HG03378 (cell line): ENCODE data around the gene BMP2.

Experiments
- ATAC-seq: cut with Tn5 transposase; IDR thresholded peaks from one replicate; pipeline ENCODE4 v1.9.1; 2021; ENCODE audit warnings: mild to moderate bottlenecking, moderate library complexity; ENCODE audit not compliant: unreplicated experiment

The BMP2 gene

GRCh38 chr20:6767536-6768227, at the start of gene BMP2:
Gene BMP2 (plus strand): TSS chr20:6767686. CDS start chr20:6770127, 2,441 bp downstream.
- peak; percentile 47 for ATAC-seq

DNA sequence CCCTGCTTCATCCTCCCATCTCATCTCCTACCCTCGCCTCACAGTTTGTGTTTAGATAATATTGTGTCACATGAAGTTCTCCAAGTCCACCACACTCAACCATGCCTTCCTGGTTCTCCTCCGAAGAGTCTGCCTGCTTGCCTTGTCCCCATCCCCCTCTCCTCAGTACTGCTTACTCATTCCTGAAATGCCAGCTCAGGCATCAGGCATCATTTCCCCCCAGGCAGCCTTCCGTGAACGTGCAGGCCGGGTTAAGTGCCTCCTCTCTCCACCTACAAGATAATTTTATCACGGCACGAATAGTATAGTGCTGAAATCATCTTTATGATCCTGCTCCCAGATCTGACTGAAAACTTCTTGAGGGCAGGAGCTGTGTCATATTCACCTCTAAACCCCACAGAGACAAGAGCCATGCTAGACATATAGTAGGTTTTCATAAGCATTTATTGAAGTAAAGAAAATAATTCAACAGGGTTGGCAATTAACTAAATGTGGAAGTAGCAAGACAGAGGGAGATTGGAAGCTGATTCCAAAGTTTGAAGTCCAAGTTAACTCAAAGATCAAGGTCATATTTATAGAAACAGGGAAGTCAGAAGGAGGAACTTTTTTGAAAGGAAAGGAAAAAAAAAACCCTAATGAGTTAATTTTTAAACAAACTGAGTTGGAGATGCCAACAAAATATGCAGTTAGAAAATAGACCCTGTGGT, 48.7 kb upstream of the BMP2 start:
- no peak for ATAC-seq

DNA sequence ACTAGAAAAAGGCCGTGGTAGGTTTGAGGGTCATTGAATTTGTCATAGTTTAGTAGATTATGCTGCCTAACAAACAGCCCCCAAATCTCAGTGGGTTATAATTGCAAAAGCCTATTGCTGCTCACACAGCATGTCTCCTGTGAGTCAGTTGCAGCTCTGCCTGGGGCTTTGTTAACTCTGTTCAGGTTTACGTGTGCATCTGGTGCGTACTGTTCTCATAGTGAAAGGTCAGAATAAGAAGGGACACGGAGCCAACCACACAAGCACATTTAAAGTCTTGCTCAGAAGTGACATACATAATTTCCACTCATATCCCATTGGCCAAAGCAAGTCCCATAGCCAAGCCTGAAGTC, 48.1 kb upstream of the BMP2 start:
- no peak for ATAC-seq

- ATAC-seq: no peak
Measured at GRCh38 chr20:6726761-6727160, 40.7 kb upstream of the BMP2 start.

GRCh38 chr20:6730672-6731328, 36.7 kb upstream of the BMP2 start:
- ATAC-seq: no peak

DNA sequence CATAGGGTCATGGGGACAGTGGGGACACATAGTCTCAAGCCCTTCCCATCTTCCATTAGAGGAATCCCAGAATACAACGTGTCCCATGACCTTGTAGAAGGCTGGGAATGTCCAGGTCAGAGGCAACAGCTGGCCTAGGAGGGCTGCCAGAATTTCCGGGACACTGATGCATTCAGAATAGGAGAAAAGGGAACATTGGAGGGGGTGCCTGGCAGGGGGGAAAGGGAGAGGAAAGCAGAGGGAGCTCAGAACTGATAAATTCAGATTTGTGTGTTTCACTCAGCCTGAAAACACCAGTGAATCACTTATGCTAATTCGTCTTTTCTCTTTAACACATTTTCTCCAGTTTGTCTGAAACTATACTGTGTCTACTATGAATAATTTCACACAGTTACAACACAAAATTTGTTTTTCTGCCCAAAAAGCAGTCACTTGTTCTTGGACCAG, 35.5 kb upstream of the BMP2 start:
- ATAC-seq: no peak

DNA sequence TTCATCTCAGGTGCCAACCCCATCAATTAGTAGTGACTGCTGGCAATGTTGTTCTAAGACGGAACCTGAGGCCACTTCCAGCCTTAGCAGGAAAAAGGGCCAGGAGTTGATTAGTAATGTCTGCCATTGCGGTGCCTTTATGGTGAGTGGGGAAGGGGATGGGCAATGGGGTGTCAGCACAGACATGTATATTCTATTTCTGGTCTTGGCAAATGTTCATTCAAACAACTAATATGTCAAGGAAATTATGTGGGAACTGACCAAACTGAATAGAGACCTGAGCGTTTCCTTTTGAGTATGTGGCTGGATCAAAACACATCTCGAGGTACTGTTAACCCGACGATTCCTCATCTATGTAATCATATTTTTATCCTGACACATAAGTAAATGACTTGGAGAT, 34.6 kb upstream of the BMP2 start:
- no peak for ATAC-seq

DNA sequence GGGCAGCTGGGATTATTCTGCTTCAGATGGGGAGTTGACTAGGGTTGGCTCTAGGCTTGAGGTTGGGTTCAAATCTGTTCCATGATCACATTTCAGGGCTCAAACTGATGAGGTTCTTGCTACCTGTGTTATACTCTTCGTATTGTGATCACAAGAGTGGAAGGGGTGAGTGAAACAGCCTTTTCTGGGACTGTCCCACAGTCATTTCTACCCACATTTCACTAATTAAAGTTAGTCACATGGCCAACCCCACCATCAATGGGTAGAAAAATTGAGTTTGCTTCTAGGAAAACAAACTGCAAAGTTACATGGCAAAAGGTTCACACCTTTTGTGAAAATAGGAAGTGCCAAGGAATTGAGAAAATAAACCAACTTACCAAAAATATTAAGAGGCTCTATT, 33.5 kb upstream of the BMP2 start:
- ATAC-seq: no peak

GRCh38 chr20:6735942-6736845, 31.3 kb upstream of the BMP2 start:
- ATAC-seq: no peak

DNA sequence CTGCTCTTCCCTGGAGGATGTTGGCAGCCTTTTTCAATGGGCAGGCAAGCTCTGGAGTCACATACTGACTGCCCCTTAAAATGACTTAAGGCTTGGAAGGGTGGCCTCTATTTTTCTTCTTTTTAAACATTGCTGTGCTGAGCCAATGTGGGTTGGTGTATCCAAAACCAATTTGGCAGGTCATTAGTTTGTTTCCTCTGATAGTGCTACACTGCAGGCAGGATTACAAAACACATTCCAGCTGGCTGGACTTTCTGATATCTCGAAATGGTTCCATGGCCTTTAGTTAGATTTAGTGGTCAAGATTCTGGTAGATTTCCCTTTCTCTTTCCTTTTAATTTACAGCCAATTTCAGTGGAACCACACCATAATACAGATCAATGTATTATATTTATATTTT, 28.1 kb upstream of the BMP2 start:
- no peak for ATAC-seq

GRCh38 chr20:6740096-6740495, 27.4 kb upstream of the BMP2 start:
- no peak for ATAC-seq

GRCh38 chr20:6744180-6744579, 23.3 kb upstream of the BMP2 start:
- ATAC-seq: no peak

DNA sequence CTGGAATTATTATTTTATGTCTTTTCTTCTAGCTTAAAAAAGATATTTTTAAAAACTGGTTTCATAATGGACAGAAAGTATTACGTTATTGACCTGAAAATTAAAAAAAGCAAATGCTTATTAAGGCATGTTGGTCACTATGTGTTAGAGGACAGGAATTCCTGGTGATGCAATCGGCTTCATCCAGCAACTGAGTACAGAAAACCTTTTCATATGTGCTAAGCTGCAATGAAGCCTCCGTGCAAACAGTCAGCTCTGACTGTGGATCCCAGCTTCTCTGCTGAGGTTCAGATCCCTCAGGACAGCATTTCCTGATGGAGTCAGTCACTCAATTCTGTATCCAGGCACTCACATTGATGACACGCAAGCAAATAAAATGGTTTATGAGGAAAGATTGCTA, 22.7 kb upstream of the BMP2 start:
- no peak for ATAC-seq

DNA sequence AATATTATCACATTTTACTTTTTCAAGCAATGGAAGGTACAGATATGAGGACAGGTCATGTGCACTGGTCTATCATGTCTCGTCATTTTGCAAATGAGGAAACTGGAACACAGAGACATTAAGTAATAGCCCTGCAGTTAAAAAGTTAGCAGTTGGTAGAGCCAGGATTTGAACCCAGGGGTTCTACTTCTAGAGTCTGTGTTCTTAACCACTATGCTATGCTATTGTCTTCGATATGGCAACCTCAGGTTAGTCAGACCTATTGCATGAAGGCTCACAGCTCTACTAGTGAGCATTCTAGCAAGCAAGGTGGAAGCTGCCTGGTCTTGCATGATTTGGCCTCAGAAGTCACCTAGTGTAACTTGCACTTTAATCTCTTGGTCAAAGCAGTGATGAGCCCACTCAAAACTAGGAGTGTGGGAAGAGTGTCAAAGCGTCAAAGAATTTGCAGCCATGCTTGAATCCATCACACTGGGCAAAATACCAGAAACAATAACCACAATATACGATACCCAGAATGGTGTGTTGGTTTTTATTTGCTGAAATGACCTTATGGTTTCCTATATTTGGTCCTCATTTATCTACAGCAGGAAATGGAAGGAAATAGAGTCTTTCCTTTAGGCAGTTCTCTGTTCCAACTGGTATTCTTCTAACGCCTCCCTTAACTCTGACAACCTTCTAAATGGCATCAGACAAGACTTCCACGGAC, 20.4 kb upstream of the BMP2 start:
- no peak for ATAC-seq

DNA sequence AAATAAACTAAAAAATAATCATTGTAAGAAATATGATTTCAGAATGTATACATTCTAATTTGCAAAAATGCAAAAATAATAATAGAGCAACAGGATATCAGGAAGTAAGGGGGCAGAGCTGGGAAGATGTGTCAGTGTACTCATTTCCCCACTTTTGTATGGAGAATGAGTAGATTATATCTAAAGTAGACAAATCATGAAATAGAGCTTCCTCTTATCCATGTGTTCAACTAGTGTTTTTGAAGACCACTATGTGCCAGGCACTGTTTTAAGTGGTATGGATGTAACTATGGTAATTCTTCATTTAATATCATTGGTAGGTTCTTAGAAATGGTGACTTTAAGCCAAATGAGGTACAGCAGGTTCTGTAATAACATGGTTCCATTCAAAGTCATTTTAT, 17.0 kb upstream of the BMP2 start:
- ATAC-seq: no peak

DNA sequence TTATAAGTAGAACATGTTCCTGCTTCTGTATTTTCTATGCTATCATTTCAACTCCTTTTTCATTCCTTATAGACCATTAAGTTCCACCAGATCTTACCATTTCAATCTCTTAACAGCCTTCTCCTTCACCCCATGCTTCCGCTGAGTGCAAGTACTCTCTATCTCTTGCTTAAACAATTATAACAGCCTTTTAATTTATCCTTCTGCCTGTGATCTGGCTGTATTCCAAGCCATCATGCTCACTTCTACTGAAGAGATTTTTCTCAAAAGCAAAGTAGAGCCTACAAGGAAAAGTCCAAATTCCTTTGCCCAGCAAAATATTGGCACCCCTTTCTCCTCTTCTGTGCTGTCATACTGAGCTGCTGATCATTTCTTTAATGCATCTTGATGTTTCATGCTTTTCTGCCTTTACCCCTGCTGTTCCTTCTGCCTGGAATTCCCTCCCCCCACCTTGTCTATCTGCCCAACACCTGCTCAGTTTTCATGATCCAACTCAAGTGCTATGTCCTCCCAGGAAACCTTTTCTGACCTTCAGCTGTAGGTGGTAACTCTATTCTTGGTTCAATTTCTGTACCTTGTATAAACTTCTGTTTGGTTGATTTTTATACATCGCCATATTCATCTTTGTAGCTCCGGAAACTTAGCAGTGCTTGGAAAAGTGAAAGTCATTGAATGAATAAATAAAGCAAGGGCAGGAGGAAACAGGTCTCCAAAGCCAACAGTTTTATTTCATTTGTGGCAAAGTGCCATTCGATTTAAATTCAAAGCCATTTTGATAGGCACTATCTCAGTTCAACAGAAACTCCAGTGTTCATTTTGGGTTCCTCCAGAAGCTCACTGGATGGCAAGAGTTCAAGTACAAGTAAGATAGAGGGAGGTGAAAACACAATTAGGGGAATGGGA, 10.5 kb upstream of the BMP2 start:
- ATAC-seq: no peak

GRCh38 chr20:6764619-6765018, 2.9 kb upstream of the BMP2 start:
- no peak for ATAC-seq

- no peak for ATAC-seq
Measured at GRCh38 chr20:6765469-6766058, 1.9 kb upstream of the BMP2 start.

GRCh38 chr20:6766433-6766832, 1.1 kb upstream of the BMP2 start:
- ATAC-seq: no peak
